Measurements from ENCODE around the gene DRC3.

GRCh38 chr17:18028952-18029540 is 56.4 kb downstream of the DRC3 start:
- TF ChIP-seq, protein P1, sequence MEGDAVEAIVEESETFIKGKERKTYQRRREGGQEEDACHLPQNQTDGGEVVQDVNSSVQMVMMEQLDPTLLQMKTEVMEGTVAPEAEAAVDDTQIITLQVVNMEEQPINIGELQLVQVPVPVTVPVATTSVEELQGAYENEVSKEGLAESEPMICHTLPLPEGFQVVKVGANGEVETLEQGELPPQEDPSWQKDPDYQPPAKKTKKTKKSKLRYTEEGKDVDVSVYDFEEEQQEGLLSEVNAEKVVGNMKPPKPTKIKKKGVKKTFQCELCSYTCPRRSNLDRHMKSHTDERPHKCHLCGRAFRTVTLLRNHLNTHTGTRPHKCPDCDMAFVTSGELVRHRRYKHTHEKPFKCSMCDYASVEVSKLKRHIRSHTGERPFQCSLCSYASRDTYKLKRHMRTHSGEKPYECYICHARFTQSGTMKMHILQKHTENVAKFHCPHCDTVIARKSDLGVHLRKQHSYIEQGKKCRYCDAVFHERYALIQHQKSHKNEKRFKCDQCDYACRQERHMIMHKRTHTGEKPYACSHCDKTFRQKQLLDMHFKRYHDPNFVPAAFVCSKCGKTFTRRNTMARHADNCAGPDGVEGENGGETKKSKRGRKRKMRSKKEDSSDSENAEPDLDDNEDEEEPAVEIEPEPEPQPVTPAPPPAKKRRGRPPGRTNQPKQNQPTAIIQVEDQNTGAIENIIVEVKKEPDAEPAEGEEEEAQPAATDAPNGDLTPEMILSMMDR (conservative IDR thresholded peaks at IDR 0.05; ENCODE audit: low read length): no peak
- no peak for TF ChIP-seq EZH2phosphoT487 (IDR thresholded peaks at IDR 0.05; ENCODE audit: borderline replicate concordance)

Measured in Loucy (cell line).